Measurements from ENCODE around the gene ADAMTS6. TPM values are rescaled to one million over a fixed set of nuclear protein-coding genes. Genes with fewer than 3 reads are reported as not detected.

ADAMTS6 gene
- total RNA-seq, 1 donor from 2014 or later, result 21.5 TPM

GRCh38 chr5:65468633-65469032 lies 13.1 kb downstream of the ADAMTS6 start:
- Mint-ChIP-seq H3K4me3 (ENCODE audit: unreplicated experiment) (no peak overlapping the region), H3K36me3 (ENCODE audit: low read depth) (peaks cover 5% of the 10 kb centered on the region), H3K9me3 (ENCODE audit: low read depth) (no peaks in the 10 kb centered on the region), H3K27me3 (ENCODE audit: low read depth) (no peaks in the 10 kb centered on the region), H3K27ac (ENCODE audit: unreplicated experiment) (no peak overlapping the region), H3K4me1 (ENCODE audit: low read depth) (peaks cover 28% of the 10 kb centered on the region)
- no peak for TF ChIP-seq CTCF (IDR thresholded peaks at IDR 0.05)
- no peak for DNase-seq (ENCODE audit: low spot score)

DNA sequence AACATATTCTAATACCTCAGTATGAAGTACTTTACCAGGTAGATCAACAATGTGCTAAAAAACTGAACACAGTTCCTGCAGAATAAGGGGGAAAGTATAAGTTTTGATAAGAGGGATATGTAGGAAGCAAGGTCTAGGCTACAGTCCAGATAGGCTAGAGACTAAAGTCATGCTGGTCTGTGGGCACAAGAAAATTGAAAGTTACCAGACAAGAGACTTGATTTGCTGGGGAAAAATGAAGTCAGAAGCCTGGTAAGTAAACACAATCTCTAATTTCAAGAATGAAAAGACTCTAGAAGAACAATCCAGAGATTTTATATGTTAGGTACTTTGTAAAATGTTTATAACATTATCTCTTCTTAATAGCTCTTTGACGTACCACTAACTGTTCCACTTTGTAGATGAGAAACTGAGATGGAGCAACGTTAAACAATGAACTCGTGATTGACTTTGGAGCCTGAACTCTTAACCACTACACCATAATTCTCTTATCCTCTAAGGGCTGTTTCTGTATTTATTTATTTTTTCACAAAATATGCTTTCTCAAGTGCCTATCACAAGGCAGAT lies 19.5 kb downstream of the ADAMTS6 start:
- no peak for TF ChIP-seq CTCF (IDR thresholded peaks at IDR 0.05)
- H3K27ac Mint-ChIP-seq (ENCODE audit: unreplicated experiment), result no peak overlapping the region
- H3K9me3 Mint-ChIP-seq (ENCODE audit: low read depth), result no peaks in the 10 kb centered on the region
- DNase-seq (ENCODE audit: low spot score), result no peak
- H3K4me1 Mint-ChIP-seq (ENCODE audit: low read depth), result peaks cover 20% of the 10 kb centered on the region
- no peak overlapping the region for H3K4me3 Mint-ChIP-seq (ENCODE audit: unreplicated experiment)
- no peaks in the 10 kb centered on the region for H3K27me3 Mint-ChIP-seq (ENCODE audit: low read depth)
- peaks cover 13% of the 10 kb centered on the region for H3K36me3 Mint-ChIP-seq (ENCODE audit: low read depth)

DNA sequence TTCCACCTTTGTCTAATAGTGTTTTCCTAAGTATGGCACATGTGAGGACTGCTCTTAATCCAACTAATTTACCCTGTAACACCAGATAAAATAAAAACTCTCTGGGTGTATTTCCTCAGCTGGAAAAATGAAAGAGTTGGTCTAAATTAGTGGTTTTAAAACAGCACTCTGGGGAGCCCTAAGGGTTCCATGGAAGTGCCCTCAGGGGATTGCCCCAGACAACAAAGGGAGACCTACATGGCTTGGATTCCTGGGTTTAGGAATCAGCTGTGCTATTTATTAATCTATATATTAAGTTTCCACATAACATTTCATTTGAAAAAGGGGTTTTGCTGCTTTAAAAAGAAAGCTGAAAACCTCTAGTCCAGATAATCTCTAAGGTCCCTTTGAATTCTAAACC lies 20.2 kb downstream of the ADAMTS6 start:
- Mint-ChIP-seq H3K4me1 (ENCODE audit: low read depth) (peaks cover 18% of the 10 kb centered on the region), H3K36me3 (ENCODE audit: low read depth) (peaks cover 16% of the 10 kb centered on the region), H3K9me3 (ENCODE audit: low read depth) (no peaks in the 10 kb centered on the region), H3K4me3 (ENCODE audit: unreplicated experiment) (no peak overlapping the region), H3K27me3 (ENCODE audit: low read depth) (no peaks in the 10 kb centered on the region), H3K27ac (ENCODE audit: unreplicated experiment) (no peak overlapping the region)
- no peak for TF ChIP-seq CTCF (IDR thresholded peaks at IDR 0.05)
- no peak for DNase-seq (ENCODE audit: low spot score)

GRCh38 chr5:65459995-65460394 lies 21.7 kb downstream of the ADAMTS6 start:
- Mint-ChIP-seq H3K27ac (ENCODE audit: unreplicated experiment) (peak overlapping the region; percentile 42), H3K4me1 (ENCODE audit: low read depth) (peaks cover 18% of the 10 kb centered on the region), H3K9me3 (ENCODE audit: low read depth) (no peaks in the 10 kb centered on the region), H3K4me3 (ENCODE audit: unreplicated experiment) (no peak overlapping the region), H3K27me3 (ENCODE audit: low read depth) (no peaks in the 10 kb centered on the region), H3K36me3 (ENCODE audit: low read depth) (peaks cover 16% of the 10 kb centered on the region)
- no peak for TF ChIP-seq CTCF (IDR thresholded peaks at IDR 0.05)
- no peak for DNase-seq (ENCODE audit: low spot score)

DNA sequence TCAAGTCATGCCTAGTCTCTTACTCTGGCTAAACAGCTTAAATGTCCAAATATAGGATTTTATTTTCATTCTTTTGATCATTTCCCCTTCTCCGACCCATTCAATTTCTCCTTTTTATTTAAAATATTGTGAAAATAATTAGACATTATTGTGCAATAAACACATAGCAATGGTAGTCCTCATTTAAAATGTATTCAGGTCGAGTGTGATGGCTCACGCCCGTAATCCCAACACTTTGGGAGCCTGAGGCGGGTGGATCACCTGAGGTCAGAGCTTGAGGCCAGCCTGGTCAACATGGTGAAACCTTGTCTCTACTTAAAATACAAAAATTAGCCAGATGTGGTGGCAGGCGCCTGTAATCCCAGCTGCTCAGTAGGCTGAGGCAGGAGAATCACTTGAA lies 26.7 kb downstream of the ADAMTS6 start:
- Mint-ChIP-seq H3K4me3 (ENCODE audit: unreplicated experiment) (no peak overlapping the region), H3K27ac (ENCODE audit: unreplicated experiment) (no peak overlapping the region), H3K9me3 (ENCODE audit: low read depth) (peaks cover 9% of the 10 kb centered on the region), H3K36me3 (ENCODE audit: low read depth) (peaks cover 23% of the 10 kb centered on the region), H3K4me1 (ENCODE audit: low read depth) (peaks cover 3% of the 10 kb centered on the region), H3K27me3 (ENCODE audit: low read depth) (no peaks in the 10 kb centered on the region)
- no peak for DNase-seq (ENCODE audit: low spot score)
- no peak for TF ChIP-seq CTCF (IDR thresholded peaks at IDR 0.05)
